NCI-H2171 treated with DMSO at 0.1 percent for 48 hours (cell line): Measurements from ENCODE around the gene MGAT4B.

Source experiments
- DNase-seq: peaks from one replicate; lab custom pipeline; 2025; lab: John Stamatoyannopoulos, UW

MGAT4B gene

GRCh38 chr5:179812135-179812825, 5.6 kb upstream of the MGAT4B start:
- no peak for DNase-seq

- no peak for DNase-seq
Observed at GRCh38 chr5:179805529-179806249, 977 bp downstream of the MGAT4B start.

GRCh38 chr5:179805070-179805528, 1.6 kb downstream of the MGAT4B start:
- no peak for DNase-seq

- DNase-seq: no peak
Observed at GRCh38 chr5:179804555-179804947, 2.1 kb downstream of the MGAT4B start.

- DNase-seq: no peak
Observed at GRCh38 chr5:179803651-179804554, 2.8 kb downstream of the MGAT4B start.

- DNase-seq: peak; percentile 5
Observed at GRCh38 chr5:179802950-179803562, 3.6 kb downstream of the MGAT4B start.

GRCh38 chr5:179802207-179802883, 4.3 kb downstream of the MGAT4B start:
- DNase-seq: no peak

GRCh38 chr5:179801304-179802206, 5.1 kb downstream of the MGAT4B start:
- DNase-seq: no peak

- DNase-seq: no peak
Observed at GRCh38 chr5:179800696-179801201, 5.9 kb downstream of the MGAT4B start.

GRCh38 chr5:179800071-179800695, 6.5 kb downstream of the MGAT4B start:
- DNase-seq: no peak

- no peak for DNase-seq
Observed at GRCh38 chr5:179799644-179799973, 7.1 kb downstream of the MGAT4B start.

GRCh38 chr5:179798771-179799643, 7.7 kb downstream of the MGAT4B start:
- no peak for DNase-seq

- no peak for DNase-seq
Observed at GRCh38 chr5:179798144-179798770, 8.4 kb downstream of the MGAT4B start.

GRCh38 chr5:179797741-179798140, 8.9 kb downstream of the MGAT4B start:
- DNase-seq: no peak

- no peak for DNase-seq
Observed at GRCh38 chr5:179796877-179797608, 9.6 kb downstream of the MGAT4B start.

- DNase-seq: peak; percentile 40
Observed at GRCh38 chr5:179795863-179796833, 10.5 kb downstream of the MGAT4B start.
